ENCODE measurements around the gene NFATC3.
"Not testable (repeated sequence)": the region's sequence is repeated elsewhere in the genome, so short reads cannot be mapped to it uniquely, and the experiment has no call there.

GRCh38 chr16:68118954-68119353 lies 33.8 kb downstream of the NFATC3 start:
- not testable (repeated sequence) for TF ChIP-seq FOXK2, ZNF384, SUZ12 (IDR thresholded peaks at IDR 0.05)

Measured in HEK293T (cell line).